ENCODE measurements around the gene MLC1. TPM values are rescaled to one million over a fixed set of nuclear protein-coding genes. Genes with fewer than 3 reads are reported as not detected.

The MLC1 gene
- total RNA-seq, 1 donor from 2014 or later, result not detected

DNA sequence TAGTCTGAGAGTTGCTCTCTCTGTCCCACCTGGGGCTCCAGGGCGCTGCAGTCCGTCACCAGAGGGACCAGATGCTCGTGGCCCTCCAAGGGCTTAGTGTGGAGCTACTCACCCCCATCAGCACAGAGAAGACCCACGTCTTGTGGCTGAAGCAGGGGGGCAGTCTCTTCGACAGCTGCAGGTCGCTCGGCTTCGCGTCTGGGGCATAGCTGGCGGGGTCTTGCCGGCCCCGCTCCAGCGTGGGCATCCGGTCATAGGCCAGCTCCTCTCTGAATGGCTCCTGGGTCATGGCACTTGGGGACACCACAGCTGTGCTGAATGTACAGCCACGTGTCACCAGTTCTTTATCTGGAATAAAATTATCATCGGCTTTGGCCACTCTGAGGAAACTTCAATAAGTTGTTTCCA, 608 bp downstream of the MLC1 start:
- DNase-seq (ENCODE audit: low read depth) (no peak), FAIRE-seq (no peak)
- Histone ChIP-seq H3K36me3 (ENCODE audit: control insufficient read depth, insufficient read depth, low read length) (no peaks in the 10 kb centered on the region), H3K4me3 (ENCODE audit: low read depth, low read length) (no peak overlapping the region), H3K27me3 (ENCODE audit: control insufficient read depth, insufficient read depth, low read length) (peaks cover 6% of the 10 kb centered on the region)
- TF ChIP-seq, protein P1, sequence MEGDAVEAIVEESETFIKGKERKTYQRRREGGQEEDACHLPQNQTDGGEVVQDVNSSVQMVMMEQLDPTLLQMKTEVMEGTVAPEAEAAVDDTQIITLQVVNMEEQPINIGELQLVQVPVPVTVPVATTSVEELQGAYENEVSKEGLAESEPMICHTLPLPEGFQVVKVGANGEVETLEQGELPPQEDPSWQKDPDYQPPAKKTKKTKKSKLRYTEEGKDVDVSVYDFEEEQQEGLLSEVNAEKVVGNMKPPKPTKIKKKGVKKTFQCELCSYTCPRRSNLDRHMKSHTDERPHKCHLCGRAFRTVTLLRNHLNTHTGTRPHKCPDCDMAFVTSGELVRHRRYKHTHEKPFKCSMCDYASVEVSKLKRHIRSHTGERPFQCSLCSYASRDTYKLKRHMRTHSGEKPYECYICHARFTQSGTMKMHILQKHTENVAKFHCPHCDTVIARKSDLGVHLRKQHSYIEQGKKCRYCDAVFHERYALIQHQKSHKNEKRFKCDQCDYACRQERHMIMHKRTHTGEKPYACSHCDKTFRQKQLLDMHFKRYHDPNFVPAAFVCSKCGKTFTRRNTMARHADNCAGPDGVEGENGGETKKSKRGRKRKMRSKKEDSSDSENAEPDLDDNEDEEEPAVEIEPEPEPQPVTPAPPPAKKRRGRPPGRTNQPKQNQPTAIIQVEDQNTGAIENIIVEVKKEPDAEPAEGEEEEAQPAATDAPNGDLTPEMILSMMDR (IDR thresholded peaks at IDR 0.05; ENCODE audit: insufficient read depth, low read length, severe bottlenecking), result no peak

DNA sequence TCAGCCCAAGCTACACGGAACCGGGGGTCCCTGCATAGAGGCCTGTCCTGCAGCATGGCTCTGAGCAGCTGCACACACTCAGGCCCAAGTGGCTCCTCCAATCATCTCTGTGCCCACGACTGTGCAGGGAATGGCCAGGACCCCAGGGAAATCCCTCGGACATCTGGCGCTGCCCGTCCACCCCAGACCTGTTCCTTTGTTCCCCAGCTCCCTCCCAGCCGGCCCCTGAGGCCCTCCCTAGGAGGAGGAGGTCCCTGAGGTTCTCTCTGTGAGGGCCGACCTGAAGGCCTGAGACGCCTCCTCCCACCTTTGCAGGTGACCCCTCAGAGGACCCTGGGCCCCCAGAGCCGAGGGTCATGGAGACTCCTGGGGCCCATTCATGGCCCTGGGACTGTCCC, 1.1 kb downstream of the MLC1 start:
- TF ChIP-seq, protein P1 (IDR thresholded peaks at IDR 0.05; ENCODE audit: insufficient read depth, low read length, severe bottlenecking), result no peak
- Histone ChIP-seq H3K27me3 (ENCODE audit: control insufficient read depth, insufficient read depth, low read length) (peaks cover 6% of the 10 kb centered on the region), H3K4me3 (ENCODE audit: low read depth, low read length) (no peak overlapping the region), H3K36me3 (ENCODE audit: control insufficient read depth, insufficient read depth, low read length) (no peaks in the 10 kb centered on the region)
- DNase-seq (ENCODE audit: low read depth), result no peak
- no peak for FAIRE-seq

DNA sequence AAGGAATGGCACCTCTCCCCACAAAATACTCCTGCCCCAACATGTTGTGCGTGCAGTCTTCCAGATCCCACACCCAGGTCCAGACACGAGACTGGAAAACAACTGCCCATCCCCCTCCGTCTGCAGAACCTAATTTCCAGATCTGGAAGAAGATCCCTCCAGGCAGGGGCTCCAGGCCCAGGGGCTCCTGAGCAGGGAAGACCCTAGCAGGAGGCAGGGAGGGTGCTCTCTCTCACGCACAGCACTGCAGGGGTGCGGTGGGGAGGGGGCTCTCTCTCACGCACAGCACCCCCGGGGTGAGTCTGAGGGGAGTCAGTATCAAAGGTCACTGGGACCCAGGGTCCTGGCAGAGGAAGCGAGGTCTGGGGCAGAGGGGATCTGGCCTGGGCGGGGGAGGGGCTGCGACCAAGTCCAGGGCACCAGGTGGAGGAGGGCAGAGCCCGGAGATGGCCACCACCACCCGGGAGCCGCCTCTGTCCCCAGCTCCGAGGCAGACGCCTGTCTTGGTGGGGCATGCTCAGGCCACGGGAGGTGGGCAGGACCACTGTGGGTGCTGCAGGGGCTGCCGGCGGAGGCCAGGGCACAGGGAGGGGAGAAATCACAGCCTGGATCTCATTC, 1.7 kb downstream of the MLC1 start:
- DNase-seq (ENCODE audit: low read depth) (peak; percentile 50), FAIRE-seq (no peak)
- TF ChIP-seq, protein P1 (IDR thresholded peaks at IDR 0.05; ENCODE audit: insufficient read depth, low read length, severe bottlenecking), result no peak
- H3K27me3 ChIP-seq (ENCODE audit: control insufficient read depth, insufficient read depth, low read length), result peaks cover 6% of the 10 kb centered on the region
- H3K4me3 ChIP-seq (ENCODE audit: low read depth, low read length), result peak overlapping the region; percentile 12
- H3K36me3 ChIP-seq (ENCODE audit: control insufficient read depth, insufficient read depth, low read length), result no peaks in the 10 kb centered on the region

- H3K36me3 ChIP-seq (ENCODE audit: control insufficient read depth, insufficient read depth, low read length), result no peaks in the 10 kb centered on the region
- FAIRE-seq (no peak), DNase-seq (ENCODE audit: low read depth) (no peak)
- peaks cover 6% of the 10 kb centered on the region for H3K27me3 ChIP-seq (ENCODE audit: control insufficient read depth, insufficient read depth, low read length)
- TF ChIP-seq, protein P1 (IDR thresholded peaks at IDR 0.05; ENCODE audit: insufficient read depth, low read length, severe bottlenecking), result no peak
- H3K4me3 ChIP-seq (ENCODE audit: low read depth, low read length), result peak overlapping the region; percentile 12
These were observed 2.2 kb downstream of the MLC1 start for GRCh38 chr22:50082961-50083461.

DNA sequence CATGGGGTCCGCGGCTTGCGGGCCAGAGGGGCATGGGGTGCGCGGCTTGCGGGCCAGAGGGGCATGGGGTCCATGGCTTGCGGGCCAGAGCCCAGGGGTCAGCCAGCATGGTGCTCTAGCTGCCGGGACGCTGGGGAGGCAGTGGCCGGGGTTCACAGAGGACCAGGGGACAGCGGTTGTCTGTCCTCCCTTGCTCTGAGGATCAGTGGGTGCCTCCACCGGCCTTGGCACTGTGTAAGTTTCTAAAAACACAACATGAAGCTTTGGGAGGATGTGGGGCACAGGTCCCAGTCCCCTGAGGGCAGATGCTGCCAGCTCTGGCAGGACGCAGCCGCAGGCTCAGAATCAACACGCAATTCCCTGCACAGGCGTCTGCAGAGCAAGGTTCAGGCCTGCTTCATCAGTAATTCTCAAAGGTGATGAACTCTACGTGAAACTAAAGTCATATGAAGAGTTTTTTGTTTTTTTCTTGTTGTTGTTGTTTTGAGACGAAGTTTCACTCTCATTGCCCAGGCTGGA, 3.0 kb downstream of the MLC1 start:
- DNase-seq (ENCODE audit: low read depth) (no peak), FAIRE-seq (no peak)

More for the DNA sequence above, 3.0 kb downstream of the MLC1 start:
- Histone ChIP-seq H3K4me3 (ENCODE audit: low read depth, low read length) (no peak overlapping the region), H3K27me3 (ENCODE audit: control insufficient read depth, insufficient read depth, low read length) (peaks cover 6% of the 10 kb centered on the region), H3K36me3 (ENCODE audit: control insufficient read depth, insufficient read depth, low read length) (no peaks in the 10 kb centered on the region)
- TF ChIP-seq, protein P1 (IDR thresholded peaks at IDR 0.05; ENCODE audit: insufficient read depth, low read length, severe bottlenecking), result no peak
